Fibroblast of pulmonary artery (primary cell): Measurements from ENCODE around the gene FHOD3.
A peak's percentile ranks its signal among the peaks of the same experiment; 100 is the strongest.

Experiments
- DNase-seq: peaks from one replicate; pipeline ENCODE4 v3.0.0-alpha.2; 2010; ENCODE audit warnings: low read depth
- H3K4me3 ChIP-seq: replicated peaks from 2 replicates; pipeline ENCODE4 v1.5.1; 2011; ENCODE audit warnings: low read depth, mild to moderate bottlenecking, control low read depth, low read length, moderate library complexity
- CTCF ChIP-seq: IDR thresholded peaks from 2 replicates; pipeline ENCODE4 v1.5.1; 2011; ENCODE audit warnings: mild to moderate bottlenecking, control low read depth, low read length, inconsistent platforms; ENCODE audit errors: missing control alignments

FHOD3 gene

GRCh38 chr18:36732264-36732663, 434.8 kb downstream of the FHOD3 start:
- no peak for DNase-seq
- TF ChIP-seq CTCF, result no peak

GRCh38 chr18:36733150-36733549, 435.6 kb downstream of the FHOD3 start:
- no peak overlapping the region for H3K4me3 ChIP-seq
- no peak for DNase-seq
- TF ChIP-seq CTCF, result peak; percentile 7

More at GRCh38 chr18:36732264-36732663, 434.8 kb downstream of the FHOD3 start:
- H3K4me3 ChIP-seq, result no peak overlapping the region

GRCh38 chr18:36734596-36734995, 437.1 kb downstream of the FHOD3 start:
- no peak for DNase-seq
- no peak overlapping the region for H3K4me3 ChIP-seq
- no peak for TF ChIP-seq CTCF

GRCh38 chr18:36735130-36735529, 437.6 kb downstream of the FHOD3 start:
- no peak overlapping the region for H3K4me3 ChIP-seq
- TF ChIP-seq CTCF, result no peak
- no peak for DNase-seq

- DNase-seq, result no peak
- no peak overlapping the region for H3K4me3 ChIP-seq
- TF ChIP-seq CTCF, result no peak
Observed at GRCh38 chr18:36736094-36736493, 438.6 kb downstream of the FHOD3 start.

GRCh38 chr18:36737316-36737715, 439.8 kb downstream of the FHOD3 start:
- H3K4me3 ChIP-seq, result no peak overlapping the region
- no peak for TF ChIP-seq CTCF
- no peak for DNase-seq

- DNase-seq, result no peak
Observed at GRCh38 chr18:36744261-36744876, 446.9 kb downstream of the FHOD3 start.

More at GRCh38 chr18:36744261-36744876, 446.9 kb downstream of the FHOD3 start:
- no peak overlapping the region for H3K4me3 ChIP-seq
- no peak for TF ChIP-seq CTCF
